ENCODE results near the gene RAPH1. TPM values are rescaled to one million over a fixed set of nuclear protein-coding genes. Genes with fewer than 3 reads are reported as not detected.

RAPH1 gene
- total RNA-seq, 2 experiments from 2014 or later = 0.98 to 1.3 TPM

DNA sequence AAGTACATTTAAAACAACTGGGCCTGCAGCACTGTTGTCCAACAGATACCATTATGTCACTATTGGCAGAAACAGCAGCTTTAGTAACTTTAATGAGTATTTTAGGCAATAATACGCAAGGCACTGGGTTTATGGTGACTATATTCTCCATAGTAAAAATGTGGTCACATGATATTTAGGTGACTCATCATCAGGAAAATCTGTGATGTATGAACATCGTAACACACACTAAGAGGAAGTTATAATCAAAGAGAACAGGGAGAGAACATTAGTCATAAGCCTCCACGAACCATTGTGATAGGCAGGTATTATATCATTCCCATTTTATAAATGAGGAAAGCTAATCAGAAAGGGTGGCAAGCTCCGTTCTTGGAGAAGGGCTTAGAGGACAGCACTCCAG lies 36.9 kb downstream of the RAPH1 start:
- POLR2A ChIA-PET = no interaction called here
- CTCF ChIA-PET = no interaction called here
- H3K9me3 Mint-ChIP-seq = no peaks in the 10 kb centered on the region
- no peak overlapping the region for H3K4me3 Mint-ChIP-seq
- no peaks in the 10 kb centered on the region for H3K27me3 Mint-ChIP-seq
- no peak overlapping the region for H3K27ac Mint-ChIP-seq
- peaks cover 3% of the 10 kb centered on the region for H3K4me1 Mint-ChIP-seq
- no peaks in the 10 kb centered on the region for H3K36me3 Mint-ChIP-seq (ENCODE audit: low read depth)
- no peak for DNase-seq

DNA sequence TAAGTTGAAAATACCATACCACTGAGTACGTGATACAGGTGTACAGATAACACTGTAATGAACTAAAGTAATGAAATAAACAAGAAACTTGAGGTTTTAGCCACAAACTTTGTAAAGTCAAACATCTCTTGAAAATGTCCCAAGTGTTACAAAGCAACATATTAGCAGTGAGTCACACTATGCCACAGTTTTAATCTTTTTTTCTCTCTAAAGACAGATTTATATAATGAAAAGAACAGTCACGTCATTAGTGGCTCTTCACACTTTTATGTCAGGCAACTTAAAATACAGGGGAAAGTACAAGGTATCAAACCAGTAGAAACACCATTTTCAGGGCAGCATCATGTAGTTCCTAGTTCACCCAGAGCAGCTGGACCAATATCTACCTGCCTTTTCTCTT lies 42.1 kb downstream of the RAPH1 start:
- no peak overlapping the region for H3K27ac Mint-ChIP-seq
- ChIA-PET POLR2A (interaction anchor here (1.2 kb wide), 1 partner anchor 102 kb away, joined by 4 read pairs; no protein-coding TSS in a partner anchor), CTCF (interaction anchor here (1.2 to 1.3 kb wide), 2 partner anchors 158 to 322 kb away, joined by 3 read pairs; no protein-coding TSS in a partner anchor)
- H3K27me3 Mint-ChIP-seq = no peaks in the 10 kb centered on the region
- H3K4me3 Mint-ChIP-seq = no peak overlapping the region
- no peak for DNase-seq
- no peaks in the 10 kb centered on the region for H3K9me3 Mint-ChIP-seq
- H3K36me3 Mint-ChIP-seq (ENCODE audit: low read depth) = no peaks in the 10 kb centered on the region
- peaks cover 11% of the 10 kb centered on the region for H3K4me1 Mint-ChIP-seq

DNA sequence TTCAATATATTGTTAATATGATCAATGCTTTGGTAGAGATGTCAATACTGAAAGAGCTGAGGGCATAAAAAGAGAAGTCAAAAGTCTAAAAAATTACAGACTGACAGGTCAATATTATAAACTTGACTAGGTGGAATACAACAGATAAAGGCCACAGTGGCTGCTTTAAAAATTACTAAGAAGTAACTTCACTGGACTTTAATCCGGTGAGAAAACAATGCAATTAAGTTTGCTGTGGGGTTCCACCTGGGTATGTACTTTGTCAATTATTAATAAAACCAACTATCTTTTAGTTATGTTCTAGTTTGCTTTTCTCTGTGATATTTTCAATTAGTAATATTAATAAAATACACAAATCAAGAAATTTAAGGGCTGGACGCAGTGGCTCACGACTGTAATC lies 44.7 kb downstream of the RAPH1 start:
- Mint-ChIP-seq H3K4me1 (peaks cover 11% of the 10 kb centered on the region), H3K27me3 (no peaks in the 10 kb centered on the region), H3K4me3 (no peak overlapping the region), H3K9me3 (no peaks in the 10 kb centered on the region), H3K27ac (no peak overlapping the region), H3K36me3 (ENCODE audit: low read depth) (no peaks in the 10 kb centered on the region)
- ChIA-PET CTCF (interaction anchor here (1.4 kb wide), 1 partner anchor 325 kb away, joined by 4 read pairs; no protein-coding TSS in a partner anchor), POLR2A (no interaction called here)
- no peak for DNase-seq

DNA sequence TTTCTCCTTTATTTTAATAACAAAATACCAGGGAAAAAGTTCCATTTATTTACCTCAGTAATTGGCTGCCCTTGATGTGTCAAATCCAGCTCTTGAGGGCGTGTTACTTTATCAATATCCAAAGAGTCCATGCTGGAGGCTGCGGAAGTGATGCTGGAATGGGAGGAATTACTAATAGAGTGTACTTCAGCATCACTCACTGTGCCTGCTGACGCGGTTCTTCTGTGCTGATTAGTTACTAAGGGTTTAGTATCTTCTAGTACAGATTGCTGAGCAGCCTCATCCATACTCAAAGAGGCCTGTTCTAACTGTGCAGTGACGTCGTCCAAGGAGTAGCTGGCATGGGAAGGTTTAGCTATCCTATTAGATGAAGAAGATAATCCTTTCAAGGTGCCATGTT lies 45.6 kb downstream of the RAPH1 start:
- ChIA-PET POLR2A (no interaction called here), CTCF (interaction anchor here (1.4 kb wide), 1 partner anchor 326 kb away, joined by 4 read pairs; no protein-coding TSS in a partner anchor)
- Mint-ChIP-seq H3K27me3 (no peaks in the 10 kb centered on the region), H3K36me3 (ENCODE audit: low read depth) (no peaks in the 10 kb centered on the region), H3K27ac (no peak overlapping the region), H3K9me3 (no peaks in the 10 kb centered on the region), H3K4me1 (peaks cover 13% of the 10 kb centered on the region), H3K4me3 (no peak overlapping the region)
- no peak for DNase-seq

DNA sequence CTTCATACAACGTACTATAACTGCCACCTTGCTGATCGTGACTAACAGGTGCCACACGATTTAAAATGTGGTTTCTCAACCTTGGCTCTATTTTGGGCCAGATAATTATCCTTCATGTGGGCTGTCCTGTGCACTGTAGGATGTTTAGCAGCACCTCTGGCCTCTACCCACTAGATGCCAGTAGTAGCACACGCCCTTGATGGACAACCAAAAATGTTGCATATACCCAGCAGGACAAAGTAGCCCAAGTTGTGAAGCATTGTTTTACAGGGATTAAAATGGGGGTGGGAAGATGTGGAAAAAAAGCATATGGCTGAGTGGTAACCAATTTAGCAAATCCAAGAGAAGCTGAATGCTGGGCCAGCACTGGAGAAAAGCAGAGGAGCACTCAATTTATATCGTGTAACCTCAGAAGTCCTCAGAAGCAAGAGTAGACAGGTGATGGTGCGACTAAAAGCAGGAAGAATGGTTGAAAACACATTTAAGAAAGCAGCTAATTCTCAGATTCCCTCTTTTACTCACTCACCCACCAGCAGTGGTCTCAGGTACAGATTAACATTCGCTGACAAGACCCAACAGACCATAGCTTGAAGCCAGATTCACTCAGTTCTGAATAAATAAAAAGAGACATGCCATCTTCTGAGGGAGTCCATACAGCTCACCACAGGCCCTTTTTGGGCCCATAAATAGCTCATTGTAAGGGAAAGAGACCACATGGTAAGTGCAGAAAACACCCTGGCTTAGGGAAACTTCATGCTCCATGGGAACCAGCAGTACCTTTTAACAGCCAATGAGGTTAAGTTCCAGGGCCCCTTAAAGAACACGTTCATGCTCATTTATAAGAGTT lies 50.6 kb downstream of the RAPH1 start:
- no peaks in the 10 kb centered on the region for H3K27me3 Mint-ChIP-seq
- ChIA-PET CTCF (interaction anchor here (0.7 to 5.1 kb wide), 7 partner anchors 10 to 425 kb away, joined by 3 to 86 read pairs (median 4); partner anchors contain the start of gene CTLA4), POLR2A (interaction anchor here (0.9 to 1.0 kb wide), 2 partner anchors 330 to 425 kb away, joined by 5 to 6 read pairs; no protein-coding TSS in a partner anchor)
- DNase-seq = peak; percentile 62
- H3K4me3 Mint-ChIP-seq = no peak overlapping the region
- H3K36me3 Mint-ChIP-seq (ENCODE audit: low read depth) = no peaks in the 10 kb centered on the region
- peaks cover 6% of the 10 kb centered on the region for H3K4me1 Mint-ChIP-seq
- no peaks in the 10 kb centered on the region for H3K9me3 Mint-ChIP-seq
- no peak overlapping the region for H3K27ac Mint-ChIP-seq

DNA sequence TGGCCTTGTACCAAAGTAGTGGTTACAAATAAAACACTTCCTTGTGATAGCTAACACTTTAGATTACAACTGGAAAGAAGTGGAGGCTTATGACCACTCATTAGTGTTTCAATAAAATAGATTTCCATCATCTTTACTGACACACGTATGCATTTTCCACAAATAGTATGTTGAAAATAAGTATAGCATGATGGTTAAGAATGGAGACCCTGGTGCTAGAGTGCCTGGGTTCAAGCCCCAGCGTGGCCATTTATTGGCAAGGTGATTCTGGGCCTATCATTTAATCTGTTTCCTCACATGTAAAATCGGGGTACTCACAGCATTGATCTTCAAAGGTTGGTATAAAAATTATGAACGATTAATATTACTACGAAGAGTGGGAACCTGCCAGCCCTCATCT lies 54.5 kb downstream of the RAPH1 start:
- H3K27me3 Mint-ChIP-seq = no peaks in the 10 kb centered on the region
- peaks cover 6% of the 10 kb centered on the region for H3K4me1 Mint-ChIP-seq
- H3K9me3 Mint-ChIP-seq = no peaks in the 10 kb centered on the region
- H3K4me3 Mint-ChIP-seq = no peak overlapping the region
- ChIA-PET CTCF (interaction anchor here (2.8 kb wide), 1 partner anchor 335 kb away, joined by 18 read pairs; no protein-coding TSS in a partner anchor), POLR2A (no interaction called here)
- H3K36me3 Mint-ChIP-seq (ENCODE audit: low read depth) = no peaks in the 10 kb centered on the region
- no peak for DNase-seq
- no peak overlapping the region for H3K27ac Mint-ChIP-seq

DNA sequence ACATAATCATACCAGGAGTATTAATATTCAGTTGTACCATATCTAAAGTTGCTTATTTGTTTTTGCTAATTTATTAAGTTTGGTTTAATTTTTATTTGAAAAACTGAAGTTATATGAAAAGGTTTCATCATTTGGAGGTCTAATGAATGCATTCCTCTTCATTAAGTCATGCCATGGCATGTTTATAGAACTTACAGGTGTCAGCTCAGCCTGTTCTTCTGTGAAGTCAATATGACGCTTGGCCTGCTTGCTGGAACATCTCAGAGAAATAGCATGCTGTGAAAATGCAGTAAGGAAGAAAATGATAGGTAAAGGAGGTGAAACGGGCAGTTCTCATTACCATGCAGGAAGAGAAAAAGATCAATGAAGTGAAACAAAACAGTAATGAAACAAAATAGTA lies 58.2 kb downstream of the RAPH1 start:
- ChIA-PET CTCF (interaction anchor here (1.1 kb wide), 1 partner anchor 338 kb away, joined by 3 read pairs; no protein-coding TSS in a partner anchor), POLR2A (no interaction called here)
- Mint-ChIP-seq H3K4me3 (no peak overlapping the region), H3K27me3 (no peaks in the 10 kb centered on the region), H3K36me3 (ENCODE audit: low read depth) (no peaks in the 10 kb centered on the region), H3K27ac (no peak overlapping the region), H3K4me1 (no peaks in the 10 kb centered on the region), H3K9me3 (no peaks in the 10 kb centered on the region)
- DNase-seq = no peak

DNA sequence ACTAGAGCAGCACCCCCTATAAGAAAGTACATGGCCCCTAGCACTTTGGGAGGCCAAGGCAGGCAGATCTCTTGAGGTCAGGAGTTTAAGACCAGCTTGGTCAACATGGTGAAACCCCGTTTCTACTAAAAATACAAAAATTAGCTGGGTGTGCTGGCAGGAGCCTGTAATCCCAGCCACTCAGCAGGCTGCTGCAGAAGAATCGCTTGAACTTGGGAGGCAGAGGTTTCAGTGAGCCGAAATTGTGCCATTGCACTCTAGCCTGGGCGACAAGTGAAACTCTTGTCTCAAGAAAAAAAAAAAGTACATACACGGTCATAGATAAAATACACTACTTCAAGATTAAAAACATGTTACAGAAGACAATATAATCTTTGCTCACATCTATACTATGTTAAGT lies 63.8 kb downstream of the RAPH1 start:
- Mint-ChIP-seq H3K27me3 (no peaks in the 10 kb centered on the region), H3K4me3 (no peak overlapping the region), H3K36me3 (ENCODE audit: low read depth) (no peaks in the 10 kb centered on the region), H3K4me1 (no peaks in the 10 kb centered on the region), H3K27ac (no peak overlapping the region), H3K9me3 (no peaks in the 10 kb centered on the region)
- no peak for DNase-seq
- ChIA-PET CTCF (no interaction called here), POLR2A (no interaction called here)

DNA sequence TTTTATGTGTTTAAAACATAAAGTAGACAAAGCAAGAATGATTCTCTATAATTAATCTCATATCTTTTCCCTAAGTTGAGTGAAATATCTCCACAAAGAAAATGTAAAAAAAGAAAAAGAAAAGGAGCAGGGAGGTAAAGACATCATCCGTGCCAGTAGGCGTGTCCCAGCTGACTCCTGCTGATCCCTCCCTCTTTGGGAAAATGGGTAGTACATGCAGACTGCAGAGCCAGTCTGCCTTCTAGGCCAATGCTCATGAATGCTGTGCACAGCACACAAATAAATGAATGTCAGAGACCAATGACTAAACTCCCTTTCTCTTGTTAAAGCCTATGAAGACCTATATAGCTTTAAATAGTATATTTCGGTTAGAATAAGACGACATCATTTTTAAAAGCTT lies 64.7 kb downstream of the RAPH1 start:
- Mint-ChIP-seq H3K27ac (no peak overlapping the region), H3K4me1 (no peaks in the 10 kb centered on the region), H3K4me3 (no peak overlapping the region), H3K27me3 (no peaks in the 10 kb centered on the region), H3K9me3 (no peaks in the 10 kb centered on the region), H3K36me3 (ENCODE audit: low read depth) (no peaks in the 10 kb centered on the region)
- CTCF ChIA-PET = no interaction called here
- POLR2A ChIA-PET = no interaction called here
- no peak for DNase-seq

DNA sequence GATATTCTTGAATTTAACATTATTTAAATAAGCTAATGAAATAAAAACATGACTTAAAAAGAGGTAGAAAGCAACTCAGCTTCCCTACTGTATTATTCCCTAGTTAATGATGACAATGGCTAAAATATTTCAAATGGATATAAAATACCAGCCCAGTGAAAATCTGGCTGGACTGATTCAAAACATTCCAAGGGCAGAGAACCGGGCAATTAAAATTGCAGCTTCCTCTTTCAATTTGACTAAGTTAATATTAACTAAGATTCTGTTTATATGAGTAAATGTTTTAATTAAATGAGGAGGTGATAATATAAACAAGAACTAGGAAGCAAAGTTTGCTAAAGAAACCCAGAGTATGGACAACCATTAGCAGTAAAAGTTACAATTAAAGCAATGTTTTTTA lies 65.6 kb downstream of the RAPH1 start:
- Mint-ChIP-seq H3K36me3 (ENCODE audit: low read depth) (no peaks in the 10 kb centered on the region), H3K27ac (no peak overlapping the region), H3K4me3 (no peak overlapping the region), H3K9me3 (no peaks in the 10 kb centered on the region), H3K4me1 (no peaks in the 10 kb centered on the region), H3K27me3 (no peaks in the 10 kb centered on the region)
- CTCF ChIA-PET = interaction anchor here (1.3 kb wide), 1 partner anchor 16 kb away, joined by 5 read pairs; no protein-coding TSS in a partner anchor
- POLR2A ChIA-PET = no interaction called here
- DNase-seq = no peak

DNA sequence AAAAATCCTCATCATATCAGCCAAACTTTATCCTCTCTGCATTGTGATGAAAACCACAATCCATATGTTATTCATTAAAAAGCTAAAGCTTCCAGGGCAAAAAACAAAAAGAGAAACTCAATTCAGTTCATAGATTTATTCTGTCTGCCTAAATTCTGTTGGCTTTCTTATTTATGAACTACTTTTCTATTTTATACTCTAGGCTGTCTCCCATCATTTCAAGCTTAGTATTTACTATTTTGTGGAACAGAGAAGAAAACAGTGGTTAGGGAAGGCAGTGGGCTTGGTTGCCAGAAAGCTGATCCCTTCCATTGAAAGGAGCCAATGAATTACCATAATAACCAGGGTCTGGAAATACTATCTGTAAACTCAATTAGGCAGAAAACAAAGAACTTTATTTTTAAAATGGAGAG lies 71.8 kb downstream of the RAPH1 start:
- Mint-ChIP-seq H3K27ac (no peak overlapping the region), H3K36me3 (ENCODE audit: low read depth) (no peaks in the 10 kb centered on the region), H3K4me1 (no peaks in the 10 kb centered on the region), H3K9me3 (no peaks in the 10 kb centered on the region), H3K4me3 (no peak overlapping the region), H3K27me3 (no peaks in the 10 kb centered on the region)
- ChIA-PET CTCF (no interaction called here), POLR2A (no interaction called here)
- DNase-seq = no peak

DNA sequence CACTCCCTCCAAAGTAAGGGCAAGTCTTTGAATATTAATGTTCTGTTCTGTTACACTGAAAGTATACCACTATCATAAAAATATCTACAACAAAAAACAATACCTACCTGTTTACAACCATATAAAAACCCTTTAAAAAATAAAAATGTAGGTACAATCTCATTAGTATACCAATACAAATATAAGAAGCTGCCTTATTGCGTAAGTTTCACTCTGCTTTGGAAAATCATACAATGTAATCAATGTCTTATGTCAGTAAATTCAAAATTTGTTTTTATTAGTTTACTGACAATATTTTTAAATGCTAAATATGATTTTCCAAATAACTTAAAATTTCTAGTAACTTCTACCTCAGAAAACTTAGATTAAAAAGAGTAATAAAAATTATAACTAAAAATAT lies 72.8 kb downstream of the RAPH1 start:
- POLR2A ChIA-PET = no interaction called here
- no peaks in the 10 kb centered on the region for H3K4me1 Mint-ChIP-seq
- no peaks in the 10 kb centered on the region for H3K36me3 Mint-ChIP-seq (ENCODE audit: low read depth)
- H3K27ac Mint-ChIP-seq = no peak overlapping the region
- CTCF ChIA-PET = interaction anchor here (0.6 kb wide), 1 partner anchor 13 kb away, joined by 3 read pairs; no protein-coding TSS in a partner anchor
- DNase-seq = no peak
- no peaks in the 10 kb centered on the region for H3K27me3 Mint-ChIP-seq
- no peak overlapping the region for H3K4me3 Mint-ChIP-seq
- no peaks in the 10 kb centered on the region for H3K9me3 Mint-ChIP-seq

DNA sequence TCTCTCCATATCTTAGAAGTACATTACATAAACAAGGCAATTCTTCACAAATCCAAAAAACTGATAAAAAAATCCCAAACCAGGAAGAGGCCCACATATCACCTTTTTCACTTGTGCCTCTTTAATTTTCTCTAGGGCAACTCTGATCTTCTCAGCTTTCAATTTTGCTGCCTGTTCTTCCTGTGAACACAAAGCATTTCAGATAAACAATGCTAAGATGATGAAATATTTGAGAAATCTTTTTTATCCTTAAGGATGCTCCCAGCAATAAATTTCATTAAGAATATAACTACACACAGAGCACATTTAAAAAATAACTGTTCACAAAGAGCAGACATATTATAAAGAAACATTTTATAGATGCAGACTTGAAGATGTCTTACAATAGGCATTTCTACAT lies 73.4 kb downstream of the RAPH1 start:
- CTCF ChIA-PET = no interaction called here
- Mint-ChIP-seq H3K4me3 (no peak overlapping the region), H3K4me1 (no peaks in the 10 kb centered on the region), H3K27ac (no peak overlapping the region), H3K36me3 (ENCODE audit: low read depth) (no peaks in the 10 kb centered on the region), H3K27me3 (no peaks in the 10 kb centered on the region), H3K9me3 (no peaks in the 10 kb centered on the region)
- POLR2A ChIA-PET = no interaction called here
- DNase-seq = no peak

DNA sequence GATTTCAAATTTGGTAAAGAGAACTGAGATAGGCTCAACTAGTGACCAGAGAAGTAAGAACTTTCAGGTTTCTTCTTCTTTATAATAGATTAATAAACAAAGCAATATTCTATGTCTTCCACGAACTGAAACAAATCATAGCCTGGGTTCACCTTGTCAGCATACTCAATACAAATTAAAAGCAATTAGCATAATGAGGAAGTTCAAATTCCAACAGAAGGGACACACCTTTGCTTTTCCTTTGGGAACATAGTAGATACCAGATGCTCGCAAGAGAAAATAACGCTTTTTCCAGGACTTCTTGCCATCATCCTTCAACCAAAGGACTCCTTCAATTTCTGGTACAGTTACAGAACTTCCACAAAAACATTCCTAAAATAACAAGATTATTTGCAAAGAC lies 79.9 kb downstream of the RAPH1 start:
- Mint-ChIP-seq H3K9me3 (no peaks in the 10 kb centered on the region), H3K27ac (no peak overlapping the region), H3K4me1 (no peaks in the 10 kb centered on the region), H3K36me3 (ENCODE audit: low read depth) (no peaks in the 10 kb centered on the region), H3K4me3 (no peak overlapping the region), H3K27me3 (no peaks in the 10 kb centered on the region)
- ChIA-PET CTCF (interaction anchor here (0.6 to 2.4 kb wide), 7 partner anchors 11 to 866 kb away, joined by 3 to 13 read pairs (median 3); partner anchors contain the start of gene CYP20A1), POLR2A (no interaction called here)
- no peak for DNase-seq
